HG03342 (cell line): ENCODE measurements around the gene SAMD8.
"Not testable (repeated sequence)": the region's sequence is repeated elsewhere in the genome, so short reads cannot be mapped to it uniquely, and the experiment has no call there.

Experiments used
- ATAC-seq: cut with Tn5 transposase; IDR thresholded peaks from one replicate; pipeline ENCODE4 v1.9.1; 2021; ENCODE audit warnings: mild to moderate bottlenecking, moderate library complexity; ENCODE audit not compliant: unreplicated experiment

The SAMD8 gene

GRCh38 chr10:75210282-75211006 lies 99.0 kb downstream of the SAMD8 start, which contains the start of gene VDAC2:
VDAC2 (plus strand) TSS chr10:75210796; CDS start chr10:75211159, 363 bp downstream.
- peak; percentile 82 for ATAC-seq

DNA sequence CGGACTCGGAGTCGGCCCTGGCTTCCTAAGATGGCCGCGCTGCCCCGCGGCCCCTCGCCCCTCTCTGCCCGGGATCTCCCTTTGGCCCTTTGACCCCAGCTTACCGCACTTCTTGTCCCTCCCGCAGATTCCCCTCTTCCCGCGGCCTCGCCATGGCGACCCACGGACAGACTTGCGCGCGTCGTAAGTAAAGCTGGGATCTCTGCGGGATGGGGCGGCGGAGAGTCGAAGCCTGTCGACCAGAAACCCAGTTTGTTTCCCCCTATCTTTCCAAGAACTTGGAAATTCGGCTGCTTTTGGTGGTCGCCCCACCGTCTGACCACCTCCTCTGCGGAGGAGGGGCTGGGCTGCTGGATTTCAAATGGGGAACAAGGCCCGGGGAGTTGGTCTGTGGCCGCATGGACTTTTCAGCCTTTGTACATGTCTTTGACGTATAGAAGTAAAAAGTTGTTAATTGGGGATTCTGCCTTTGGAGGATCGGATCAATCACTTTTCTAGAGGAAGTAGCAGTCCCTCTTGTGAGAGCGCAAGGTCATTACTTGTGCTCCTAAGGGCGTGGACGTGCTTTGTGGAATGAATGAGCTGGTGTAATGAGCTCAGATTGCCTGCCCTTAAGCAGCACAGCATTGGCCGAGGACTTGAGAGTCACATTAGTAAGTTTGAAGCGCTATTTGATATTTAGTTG lies 99.7 kb downstream of the SAMD8 start:
- no peak for ATAC-seq

- ATAC-seq, result no peak
These were observed 100.9 kb downstream of the SAMD8 start for GRCh38 chr10:75212343-75212742.

DNA sequence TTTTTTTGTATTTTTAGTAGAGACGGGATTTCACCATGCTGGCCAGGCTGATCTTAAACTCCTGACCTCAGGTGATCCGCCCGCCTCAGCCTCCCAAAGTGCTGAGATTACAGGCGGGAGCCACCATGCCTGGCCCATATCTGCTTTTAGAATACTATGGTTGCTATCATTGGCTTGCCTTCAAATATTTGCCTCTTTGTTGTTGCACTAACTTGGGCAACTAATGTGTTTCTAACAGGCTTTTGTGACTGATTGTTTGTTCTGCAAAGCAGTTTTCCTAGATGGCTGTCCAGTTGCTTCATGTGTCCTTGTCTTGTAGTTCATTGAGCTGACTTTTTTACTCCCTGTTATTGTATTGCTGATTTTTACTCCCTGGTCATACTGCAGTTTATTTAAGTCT lies 108.8 kb downstream of the SAMD8 start:
- no peak for ATAC-seq

DNA sequence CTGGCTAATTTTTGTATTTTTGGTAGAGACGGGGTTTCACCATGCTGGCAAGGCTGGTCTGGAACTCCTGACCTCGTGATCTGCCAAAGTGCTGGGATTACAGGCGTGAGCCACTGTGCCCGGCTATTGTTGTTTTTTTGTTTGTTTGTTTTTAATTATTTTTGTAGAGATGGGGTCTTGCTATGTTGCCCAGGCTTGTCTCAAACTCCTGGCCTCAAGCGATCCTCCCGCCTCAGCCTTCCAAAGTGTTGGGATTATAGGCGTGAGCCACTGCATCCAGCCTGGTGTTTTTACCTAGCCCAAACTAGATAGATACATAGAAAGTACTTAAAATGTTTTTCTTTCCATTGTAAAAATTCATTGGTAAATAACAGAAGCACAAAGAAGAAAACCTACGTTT lies 110.0 kb downstream of the SAMD8 start:
- ATAC-seq, result not testable (repeated sequence)

GRCh38 chr10:75223507-75223906 lies 112.1 kb downstream of the SAMD8 start:
- no peak for ATAC-seq

DNA sequence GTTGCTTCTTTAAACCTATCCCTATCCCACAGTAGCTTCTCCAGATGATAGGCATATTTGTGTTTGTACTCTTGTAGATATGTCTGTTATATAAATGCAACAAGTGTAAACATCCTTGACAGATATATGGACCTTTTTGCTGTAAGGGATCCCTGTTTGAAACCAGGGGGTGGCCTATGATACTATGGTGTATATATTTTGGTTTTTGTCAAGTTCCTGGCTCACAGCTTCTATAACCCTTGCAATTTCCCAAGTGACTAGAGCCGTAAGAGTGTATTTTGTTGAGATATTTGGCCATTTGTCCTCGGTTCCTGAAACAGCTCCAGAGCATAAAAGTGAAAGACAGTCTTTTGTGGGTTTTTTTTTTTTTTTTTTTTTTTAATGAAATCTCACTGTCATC lies 114.6 kb downstream of the SAMD8 start:
- no peak for ATAC-seq

- no peak for ATAC-seq
These were observed 115.2 kb downstream of the SAMD8 start for GRCh38 chr10:75226656-75227055.

GRCh38 chr10:75228278-75228677 lies 116.8 kb downstream of the SAMD8 start:
- no peak for ATAC-seq

DNA sequence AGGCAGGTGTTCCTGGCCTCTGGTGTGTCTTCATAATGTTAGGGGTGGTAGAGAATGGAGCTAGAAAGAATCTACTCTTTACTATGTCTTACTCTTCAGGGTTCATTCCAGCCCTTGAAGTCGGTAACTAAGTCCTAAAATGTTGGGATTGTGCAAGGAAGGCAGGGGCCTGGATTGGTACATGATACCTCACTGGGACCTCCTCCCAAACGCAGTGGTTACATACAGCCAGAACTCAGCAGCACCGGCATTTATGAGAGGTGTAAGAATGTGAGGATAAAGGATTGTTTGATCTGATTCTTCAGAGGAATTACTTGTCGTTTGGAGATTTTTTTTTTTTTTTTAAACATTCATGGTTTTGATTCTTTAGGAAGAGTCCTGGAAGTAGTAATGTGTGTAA lies 117.4 kb downstream of the SAMD8 start:
- no peak for ATAC-seq

DNA sequence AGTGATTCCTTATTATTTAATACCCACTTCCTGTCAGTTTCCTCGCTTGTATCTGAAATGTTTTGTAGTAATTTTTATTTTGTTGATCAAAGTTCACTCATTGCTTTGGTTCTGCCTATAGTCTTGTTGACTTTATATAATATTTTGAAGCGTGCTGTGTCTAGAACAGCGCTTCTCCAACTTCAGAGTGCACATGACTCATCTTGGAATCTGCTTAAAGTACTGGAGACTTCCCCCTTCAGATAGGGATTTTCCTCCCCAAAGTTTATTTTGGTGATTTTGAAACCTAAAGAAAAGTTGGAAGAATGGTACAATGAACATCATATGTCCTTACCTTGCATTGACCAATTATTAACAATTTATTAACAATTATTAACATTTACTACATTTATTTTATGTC lies 118.5 kb downstream of the SAMD8 start:
- ATAC-seq, result no peak

DNA sequence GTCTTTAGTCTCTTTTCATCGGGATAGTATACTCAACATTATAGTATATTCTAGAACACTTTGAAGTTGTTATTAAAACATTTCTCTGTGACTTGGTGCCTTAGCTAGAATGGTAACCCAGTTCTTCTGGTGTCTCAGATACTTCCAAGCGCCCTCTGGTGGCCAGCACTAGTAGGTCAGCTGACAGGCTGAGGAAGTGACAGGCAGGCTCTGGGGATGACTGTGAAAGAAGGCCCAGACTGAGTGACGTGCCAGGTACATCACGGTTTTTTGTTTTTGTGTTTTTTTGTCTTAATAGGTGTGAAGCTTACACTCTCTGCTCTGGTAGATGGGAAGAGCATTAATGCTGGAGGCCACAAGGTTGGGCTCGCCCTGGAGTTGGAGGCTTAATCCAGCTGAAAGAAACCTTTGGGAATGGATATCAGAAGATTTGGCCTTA lies 119.2 kb downstream of the SAMD8 start:
- peak; percentile 43 for ATAC-seq
